Stimulated activated CD4-positive, alpha-beta T cell treated with anti-CD3 and anti-CD28 coated beads, Interleukin-4, amount 100 ng/mL, for 24 hours (primary cell): ENCODE data around the gene SYNJ2BP.
"Not testable (repeated sequence)": the region's sequence is repeated elsewhere in the genome, so short reads cannot be mapped to it uniquely, and the experiment has no call there.

Experiments used
- DNase-seq: peaks from one replicate; pipeline ENCODE4 v3.0.0-alpha.2; 2020

Gene SYNJ2BP, protein sequence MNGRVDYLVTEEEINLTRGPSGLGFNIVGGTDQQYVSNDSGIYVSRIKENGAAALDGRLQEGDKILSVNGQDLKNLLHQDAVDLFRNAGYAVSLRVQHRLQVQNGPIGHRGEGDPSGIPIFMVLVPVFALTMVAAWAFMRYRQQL

DNA sequence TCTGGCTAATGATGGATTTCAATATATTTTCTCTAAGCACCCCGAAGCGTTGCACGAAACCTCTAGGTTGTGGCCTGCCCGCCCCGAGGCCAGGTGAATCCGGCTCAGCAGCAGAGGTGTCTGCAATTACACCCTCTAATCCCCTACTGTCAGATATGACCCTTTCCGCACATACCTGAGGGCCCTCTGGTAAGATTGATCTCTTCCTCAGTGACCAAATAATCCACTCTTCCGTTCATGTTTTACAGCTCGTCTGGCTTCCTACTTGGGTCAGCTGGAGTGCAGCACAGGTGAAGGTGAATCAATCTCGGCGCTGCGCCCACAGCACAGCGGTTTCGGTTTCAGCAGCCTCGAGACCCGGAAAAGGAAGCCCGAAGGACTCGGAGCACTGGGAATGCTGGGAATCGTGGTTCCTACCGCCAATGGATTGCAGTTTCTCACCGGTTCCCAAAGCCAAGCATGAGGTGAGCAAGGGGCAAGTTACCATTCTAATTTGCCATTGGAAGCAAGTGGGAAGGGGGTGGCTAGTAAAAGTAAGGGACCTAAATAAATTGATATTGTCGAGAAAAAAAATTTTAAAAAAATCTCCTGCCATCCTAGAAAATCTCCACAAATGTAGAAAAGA is at the start of gene SYNJ2BP:
SYNJ2BP (minus strand) TSS at position 366 of the 625 bp plus-strand sequence; CDS start at position 239, 127 bp downstream.
- DNase-seq, result peak; percentile 57

GRCh38 chr14:70454731-70455130 is 37.8 kb upstream of the SYNJ2BP start:
- no peak for DNase-seq

GRCh38 chr14:70451874-70452273 is 35.0 kb upstream of the SYNJ2BP start, which contains the start of gene ADAM21:
TSS of gene ADAM21 (plus strand) at chr14:70452174. CDS start at chr14:70457500, 5,326 bp downstream.
- no peak for DNase-seq

GRCh38 chr14:70448633-70449340 is 31.9 kb upstream of the SYNJ2BP start:
- no peak for DNase-seq

GRCh38 chr14:70442750-70443149 is 25.9 kb upstream of the SYNJ2BP start:
- no peak for DNase-seq

DNA sequence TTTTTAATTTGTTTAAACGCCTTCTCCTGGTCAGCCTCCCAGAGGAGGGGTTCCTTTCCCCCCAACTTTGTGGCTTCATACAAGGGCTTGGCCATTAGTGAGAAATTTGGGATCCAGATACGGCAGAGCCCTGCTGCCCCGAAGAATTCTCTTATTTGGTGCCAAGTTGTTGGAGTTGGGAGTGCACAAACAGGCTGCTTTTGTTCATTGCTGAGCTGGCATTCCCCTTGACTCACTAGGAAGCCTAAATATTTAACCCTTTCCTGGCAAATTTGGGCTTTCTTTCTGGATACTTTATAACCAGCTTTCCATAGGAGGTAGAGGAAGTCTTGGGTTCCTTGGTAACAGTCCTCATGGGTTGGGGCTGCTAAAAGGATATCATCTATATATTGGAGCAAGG is 24.8 kb upstream of the SYNJ2BP start:
- no peak for DNase-seq

DNA sequence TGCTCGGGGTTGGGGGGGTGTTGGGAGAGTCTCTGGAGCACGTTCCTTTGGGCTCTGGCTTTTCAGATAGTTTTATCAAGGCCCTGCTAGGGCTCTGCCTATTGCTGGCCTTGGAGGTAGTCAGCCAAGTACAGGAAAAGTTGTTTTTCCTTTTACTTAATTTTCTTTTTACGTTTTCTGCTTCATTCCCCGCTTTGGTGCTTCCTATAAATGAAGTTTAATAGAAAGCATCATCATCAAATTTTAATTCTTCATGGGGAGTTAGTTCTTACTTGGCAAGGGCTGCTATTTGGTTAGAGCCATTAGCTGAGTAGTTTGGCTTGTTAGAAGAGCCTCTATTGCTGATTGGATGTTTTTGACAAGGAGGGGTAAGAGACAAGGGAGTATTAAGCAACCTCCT is 20.0 kb upstream of the SYNJ2BP start:
- no peak for DNase-seq

DNA sequence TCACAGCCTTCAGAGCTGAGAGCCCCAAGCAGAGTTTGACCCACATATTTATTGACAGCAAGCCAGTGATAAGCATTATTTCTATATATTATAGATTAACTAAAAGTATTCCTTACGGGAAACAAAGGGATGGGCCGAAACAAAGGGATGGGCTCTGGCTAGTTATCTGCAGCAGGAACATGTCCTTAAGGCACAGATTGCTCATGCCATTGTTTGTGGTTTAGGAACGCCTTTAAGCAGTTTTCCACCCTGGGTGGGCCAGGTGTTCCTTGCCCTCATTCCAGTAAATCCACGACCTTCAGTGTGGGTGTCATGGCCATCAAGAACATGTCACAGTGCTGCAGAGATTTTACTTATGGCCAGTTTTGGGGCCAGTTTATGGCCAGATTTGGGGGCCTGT is 9.7 kb upstream of the SYNJ2BP start:
- not testable (repeated sequence) for DNase-seq

GRCh38 chr14:70425354-70425753 is 8.5 kb upstream of the SYNJ2BP start:
- no peak for DNase-seq

- DNase-seq, result no peak
Observed at GRCh38 chr14:70422538-70422937, 5.6 kb upstream of the SYNJ2BP start.

GRCh38 chr14:70419270-70419931 is 2.5 kb upstream of the SYNJ2BP start:
- DNase-seq, result not testable (repeated sequence)

DNA sequence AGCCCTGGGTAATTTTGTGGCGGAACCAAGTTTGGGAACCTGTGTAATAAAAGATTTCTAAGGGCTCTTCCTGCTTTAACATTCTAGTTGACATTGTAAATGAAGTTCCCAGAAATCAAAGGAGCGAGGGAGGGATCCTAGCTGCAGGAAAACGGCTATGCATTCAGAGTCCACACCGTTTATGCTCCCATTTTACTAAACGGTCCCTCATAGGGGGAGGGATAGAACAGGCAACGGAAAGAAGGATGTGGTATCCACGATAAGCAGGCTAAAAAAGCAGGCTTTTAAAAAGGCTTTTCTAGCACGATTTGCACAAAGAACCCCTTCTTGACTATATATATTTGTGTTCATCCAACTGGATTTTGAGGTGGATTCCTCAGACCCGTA is 559 bp downstream of the SYNJ2BP start:
- no peak for DNase-seq

DNA sequence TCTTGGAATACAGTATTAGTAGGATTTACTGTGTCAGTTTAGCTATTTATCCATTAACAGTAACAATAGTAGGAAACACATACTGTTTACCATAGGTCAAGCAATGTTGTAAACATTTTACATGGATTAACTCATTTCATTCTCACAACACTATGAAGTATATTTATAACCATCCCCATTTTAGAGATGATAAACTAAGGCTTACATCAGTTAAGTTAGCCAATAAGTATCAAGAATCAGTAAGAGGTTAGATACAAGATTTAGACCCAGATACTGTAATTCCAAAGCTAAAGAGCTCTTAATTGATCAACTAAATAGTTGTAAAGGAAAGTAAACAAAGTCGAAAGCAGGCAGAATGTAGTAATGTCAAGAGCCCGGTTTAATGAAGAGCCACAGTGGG is 1.1 kb downstream of the SYNJ2BP start:
- no peak for DNase-seq

GRCh38 chr14:70407621-70408020 is 9.3 kb downstream of the SYNJ2BP start:
- DNase-seq, result no peak

- not testable (repeated sequence) for DNase-seq
Observed at GRCh38 chr14:70406216-70406615, 10.7 kb downstream of the SYNJ2BP start.

DNA sequence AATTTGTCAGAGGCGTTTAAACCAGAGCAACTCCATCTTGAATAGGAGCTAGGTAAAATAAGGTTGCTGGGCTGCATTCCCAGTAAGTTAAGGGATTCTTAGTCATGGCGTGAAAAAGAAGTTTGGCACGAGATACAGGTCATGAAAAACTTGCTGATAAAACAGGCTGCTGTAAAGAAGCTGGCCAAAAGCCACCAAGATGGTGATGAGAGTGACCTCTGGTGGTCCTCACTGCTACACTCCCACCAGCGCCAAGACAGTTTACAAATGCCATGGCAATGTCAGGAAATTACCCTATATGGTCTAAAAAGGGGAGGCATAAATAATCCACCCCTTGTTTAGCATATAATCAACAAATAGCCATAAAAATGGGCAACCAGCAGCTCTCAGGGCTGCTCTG is 13.6 kb downstream of the SYNJ2BP start:
- not testable (repeated sequence) for DNase-seq

GRCh38 chr14:70401643-70402042 is 15.2 kb downstream of the SYNJ2BP start:
- DNase-seq, result no peak

- no peak for DNase-seq
Observed at GRCh38 chr14:70398706-70399431, 18.0 kb downstream of the SYNJ2BP start.

DNA sequence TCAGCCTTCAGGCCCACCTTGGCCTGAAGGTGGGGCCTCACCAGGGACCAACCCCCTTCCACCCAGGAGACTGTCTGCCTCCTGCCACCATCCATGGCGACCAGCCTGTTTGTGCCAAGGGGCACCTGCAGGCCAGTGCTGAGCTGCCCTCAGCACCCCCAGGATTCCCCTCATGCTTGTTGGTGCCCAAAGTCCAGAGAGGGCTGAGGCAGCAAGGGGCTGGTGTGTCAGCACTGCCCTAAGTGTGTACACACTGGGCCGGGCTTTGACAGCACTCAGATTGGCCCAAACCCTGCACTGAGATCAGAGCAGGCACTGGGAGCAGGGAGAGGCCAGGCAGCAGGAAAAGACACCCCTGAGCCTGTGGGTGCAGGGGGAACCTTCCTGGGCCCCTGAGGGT is 18.6 kb downstream of the SYNJ2BP start:
- no peak for DNase-seq

- no peak for DNase-seq
Observed at GRCh38 chr14:70397746-70398145, 19.1 kb downstream of the SYNJ2BP start.

DNA sequence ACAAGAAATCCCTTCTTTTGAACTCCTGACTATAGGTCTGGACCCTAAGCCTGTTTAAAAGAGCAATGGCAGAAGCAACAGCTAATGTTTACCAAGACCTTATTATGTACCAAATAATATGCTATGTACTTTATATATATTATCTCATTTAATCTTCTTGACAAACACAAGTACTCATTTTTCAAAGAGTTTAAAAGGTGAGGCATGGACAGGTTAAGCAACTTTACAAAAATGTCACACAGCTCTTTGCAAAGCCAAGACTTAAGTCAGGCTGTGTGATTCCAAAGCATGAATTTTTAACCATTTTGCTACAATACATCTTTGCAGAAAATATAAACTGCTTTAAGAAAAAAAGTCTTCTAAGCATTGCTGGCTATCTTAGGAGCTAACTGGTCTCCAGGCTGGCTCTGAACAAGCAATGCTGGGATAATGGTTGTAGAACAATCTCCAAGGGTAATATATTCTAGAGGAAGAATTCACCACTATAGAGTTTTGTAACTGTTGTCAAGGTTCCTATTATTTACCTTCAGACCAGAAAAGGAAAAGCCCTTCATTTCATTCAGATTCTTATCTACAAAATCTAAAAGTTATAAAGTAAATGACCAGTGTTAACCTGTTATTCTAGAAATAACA is 22.1 kb downstream of the SYNJ2BP start:
- DNase-seq, result no peak

GRCh38 chr14:70392676-70393075 is 24.2 kb downstream of the SYNJ2BP start:
- no peak for DNase-seq
